Peyer's patch (tissue), 4 donors: Measurements from ENCODE around the gene ZBTB14.

ENCODE experiments used
- CTCF ChIP-seq, 6 experiments: fragments of 450-650 bp in 4 of 6; fragments of 200-600 bp in 2 of 6; sonication (generic) in 1 of 6; IDR thresholded peaks; one replicate each; pipeline ENCODE4 v1.5.1; 2017 to 2019; ENCODE audit warnings: antibody characterized with exemption in 6 of 6, mild to moderate bottlenecking in 3 of 6, moderate library complexity in 1 of 6
- POLR2A ChIP-seq, 2 donors: fragments of 450-650 bp; IDR thresholded peaks; one replicate each; pipeline ENCODE4 v1.5.1; 2017; ENCODE audit warnings: antibody characterized with exemption in 2 of 2, mild to moderate bottlenecking in 2 of 2, moderate library complexity in 2 of 2

DNA sequence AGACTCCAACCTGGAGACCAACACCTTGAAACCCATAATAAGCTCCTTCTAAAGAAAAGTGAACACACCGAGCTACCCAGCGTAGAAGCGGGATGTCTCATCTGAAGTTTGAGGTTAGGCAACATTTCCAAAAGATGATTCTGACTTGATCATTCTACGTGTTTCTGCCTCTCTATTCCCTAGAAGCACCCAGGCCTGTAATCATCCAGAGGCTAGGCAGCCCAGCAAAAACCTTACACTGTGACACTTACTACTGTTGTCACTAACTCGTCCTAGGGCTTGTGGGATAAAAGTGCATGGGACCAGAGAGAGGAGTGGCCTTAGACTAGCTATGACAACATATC is 1.4 kb downstream of the ZBTB14 start:
- no peak for TF ChIP-seq POLR2A (IDR thresholded peaks at IDR 0.05)
- no peak for TF ChIP-seq CTCF (IDR thresholded peaks at IDR 0.05)
